CD14-positive monocyte (primary cell): ENCODE data around the gene PI4K2B. TPM values are rescaled to one million over a fixed set of nuclear protein-coding genes. Genes with fewer than 3 reads are reported as not detected.

Experiments
- DNase-seq, 3 donors: peaks; one replicate each; pipeline ENCODE4 v3.0.0-alpha.2; 2011 to 2022
- H2AFZ ChIP-seq: 2 replicates; pipeline ENCODE4 v1.6.0; 2012; ENCODE audit warnings: mild to moderate bottlenecking, low read depth, low read length, inconsistent platforms; ENCODE audit not compliant: insufficient read depth, poor library complexity, severe bottlenecking
- H3K27ac ChIP-seq, 2 donors: 1 replicate in 1 of 2; 2 replicates in 1 of 2; pipeline ENCODE4 v1.5.1; 2012 to 2013; ENCODE audit warnings: low read length in 2 of 2, control low read depth in 1 of 2, inconsistent platforms in 1 of 2, low read depth in 1 of 2, mild to moderate bottlenecking in 1 of 2
- H3K27me3 ChIP-seq, 2 donors: one replicate each; pipeline versions ENCODE4 v1.6.0 to v1.6.1; 2011 to 2013; ENCODE audit warnings: low read length in 2 of 2; ENCODE audit not compliant: control insufficient read depth in 2 of 2, insufficient read depth in 2 of 2
- H3K36me3 ChIP-seq, 2 donors: replicated peaks in 1 of 2; 1 replicate in 1 of 2; 2 replicates in 1 of 2; pipeline versions ENCODE4 v1.5.1 to v1.6.1; 2012 to 2013; ENCODE audit warnings: low read length in 2 of 2, control low read depth in 1 of 2, inconsistent platforms in 1 of 2, mild to moderate bottlenecking in 1 of 2; ENCODE audit not compliant: insufficient read depth in 2 of 2, control insufficient read depth in 1 of 2
- H3K4me1 ChIP-seq, 2 donors: 1 replicate in 1 of 2; 2 replicates in 1 of 2; pipeline versions ENCODE4 v1.5.1 to v1.6.1; 2012 to 2013; ENCODE audit warnings: low read length in 2 of 2, control low read depth in 1 of 2, inconsistent platforms in 1 of 2, mild to moderate bottlenecking in 1 of 2, moderate library complexity in 1 of 2; ENCODE audit not compliant: insufficient read depth in 2 of 2, control insufficient read depth in 1 of 2
- H3K4me2 ChIP-seq: replicated peaks from 2 replicates; pipeline ENCODE3; 2012; ENCODE audit warnings: low read length, moderate library complexity, mild to moderate bottlenecking; ENCODE audit not compliant: poor library complexity, severe bottlenecking; ENCODE audit errors: extremely low read depth
- H3K4me3 ChIP-seq, 3 experiments: fragments of 200-600 bp in 1 of 3; sonication (generic) in 1 of 3; replicated peaks in 1 of 3; 1 replicate in 2 of 3; 2 replicates in 1 of 3; pipeline ENCODE4 v1.5.1; 2011 to 2013; ENCODE audit warnings: low read length in 3 of 3, mild to moderate bottlenecking in 3 of 3, control low read depth in 2 of 3, low read depth in 2 of 3, inconsistent platforms in 1 of 3, moderate library complexity in 1 of 3
- H3K79me2 ChIP-seq: 2 replicates; pipeline ENCODE4 v1.6.0; 2012; ENCODE audit warnings: mild to moderate bottlenecking, control low read depth, inconsistent platforms, low read length, moderate library complexity; ENCODE audit not compliant: insufficient read depth
- H3K9ac ChIP-seq: 2 replicates; pipeline ENCODE4 v1.6.0; 2017; ENCODE audit warnings: low read length, mild to moderate bottlenecking; ENCODE audit not compliant: insufficient read depth, poor library complexity, severe bottlenecking
- H3K9me3 ChIP-seq, 2 donors: replicated peaks in 1 of 2; 1 replicate in 1 of 2; 2 replicates in 1 of 2; pipeline versions ENCODE4 v1.5.1 to v1.6.1; 2012 to 2013; ENCODE audit warnings: low read length in 2 of 2, control low read depth in 1 of 2; ENCODE audit not compliant: control insufficient read depth in 1 of 2, insufficient read depth in 1 of 2
- H4K20me1 ChIP-seq: 2 replicates; pipeline ENCODE4 v1.6.0; 2012; ENCODE audit warnings: mild to moderate bottlenecking, low read length, control low read depth, moderate library complexity; ENCODE audit not compliant: insufficient read depth
- H3K27ac Mint-ChIP-seq, 7 donors: one replicate each; pipeline ENCODE4 v1.8.0; 2020; ENCODE audit warnings: mild to moderate bottlenecking in 7 of 7, mixed read lengths in 7 of 7, moderate library complexity in 6 of 7, inconsistent platforms in 2 of 7
- H3K27me3 Mint-ChIP-seq, 3 donors: one replicate each; pipeline ENCODE4 v1.8.0; 2021 to 2022; ENCODE audit warnings: low read depth in 3 of 3, mild to moderate bottlenecking in 3 of 3, mixed read lengths in 3 of 3, moderate library complexity in 3 of 3, inconsistent platforms in 1 of 3
- H3K36me3 Mint-ChIP-seq, 2 donors: one replicate each; pipeline ENCODE4 v1.8.0; 2020; ENCODE audit warnings: mixed read lengths in 2 of 2, inconsistent platforms in 1 of 2, mild to moderate bottlenecking in 1 of 2
- H3K4me1 Mint-ChIP-seq: one replicate; pipeline ENCODE4 v1.8.0; 2020; ENCODE audit warnings: mild to moderate bottlenecking, mixed read lengths
- H3K4me3 Mint-ChIP-seq, 2 donors: one replicate each; pipeline ENCODE4 v1.8.0; 2020; ENCODE audit warnings: mild to moderate bottlenecking in 2 of 2, mixed read lengths in 2 of 2, moderate library complexity in 1 of 2
- H3K9me3 Mint-ChIP-seq, 7 donors: one replicate each; pipeline ENCODE4 v1.8.0; 2020 to 2022; ENCODE audit warnings: mixed read lengths in 7 of 7, mild to moderate bottlenecking in 6 of 7, moderate library complexity in 6 of 7, inconsistent platforms in 2 of 7
- CTCF ChIP-seq: fragments of 200-600 bp; IDR thresholded peaks from one replicate; pipeline ENCODE4 v1.8.0; 2022; ENCODE audit warnings: antibody characterized with exemption, mild to moderate bottlenecking
- WGBS: methylation state at CpG from one replicate; pipeline ENCODE4 v1.1.5; 2013; ENCODE audit warnings: missing lambda C conversion rate; ENCODE audit not compliant: insufficient coverage; 5-methylcytosine and 5-hydroxymethylcytosine counted together
- intact Hi-C, 2 donors: fragments of 100-400 bp; cut with micrococcal nuclease; formaldehyde crosslinking; loops; one replicate each; pipeline versions ENCODE4 v1.15.0 to v1.15.1; 2023
- polyA minus RNA-seq: library from RNA; depleted of rRNA, polyadenylated mRNA; stranded (reverse); fragments of >200 nt; gene quantifications from 2 replicates; pipeline ENCODE4 v1.2.3, GENCODE V29; 2012
- polyA plus RNA-seq, 3 donors: library from polyadenylated mRNA; depleted of rRNA in 1 of 3; unstranded in 2 of 3; stranded (reverse) in 1 of 3; fragments of 300-500 nt in 2 of 3; fragments of >200 nt in 1 of 3; fragmentation: Illumina TruSeq in 2 of 3; gene quantifications; 1 replicate in 2 of 3; 2 replicates in 1 of 3; pipeline ENCODE4 v1.2.3, GENCODE V29; 2012 to 2021
- total RNA-seq, 12 experiments: library from RNA in 1 of 12; stranded (reverse) in 1 of 12; fragments of 120-200 nt in 1 of 12; gene quantifications; one replicate each; pipeline ENCODE4 v1.2.4 and lab custom pipeline; 2013 to 2026; ENCODE audit warnings: mixed read lengths in 6 of 12, inconsistent platforms in 1 of 12

PI4K2B gene
- total RNA-seq (2013): 10.2 TPM
- 1 to 10 TPM; 3.0 to 8.5 (median 7.4) TPM for polyA plus RNA-seq
- 6.2 and 8.5 TPM in 2 replicates for polyA minus RNA-seq
- 17.6 to 92.8 (median 27.2) reads per million in 11 experiments for total RNA-seq (lab: John Stamatoyannopoulos, UW)

DNA sequence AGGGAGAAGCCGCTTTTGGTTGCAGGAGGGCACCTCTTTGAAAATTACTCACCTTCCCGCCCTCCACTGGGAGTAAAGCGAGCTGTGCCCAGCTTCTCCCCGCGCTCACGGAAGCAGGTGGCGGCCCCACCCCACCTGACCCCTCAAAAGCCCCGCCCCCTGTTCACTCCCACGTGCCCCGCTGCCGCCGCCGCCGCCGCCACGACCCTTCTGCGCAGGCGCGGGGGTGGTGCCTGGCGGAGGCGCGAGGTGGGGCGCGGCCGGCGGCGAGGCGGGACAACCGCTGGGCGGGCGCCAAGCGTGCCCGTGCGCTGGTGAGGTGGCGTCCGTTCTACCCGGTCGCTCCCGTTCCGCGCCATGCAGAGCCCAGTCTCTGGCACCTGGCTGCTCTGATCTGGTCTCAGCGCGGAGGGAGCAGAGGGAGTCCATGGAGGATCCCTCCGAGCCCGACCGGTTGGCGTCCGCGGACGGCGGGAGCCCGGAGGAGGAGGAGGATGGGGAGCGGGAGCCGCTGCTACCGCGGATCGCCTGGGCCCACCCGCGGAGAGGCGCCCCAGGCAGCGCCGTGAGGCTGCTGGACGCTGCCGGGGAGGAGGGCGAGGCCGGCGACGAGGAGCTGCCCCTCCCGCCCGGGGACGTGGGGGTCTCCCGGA is at the start of gene PI4K2B:
TSS of gene PI4K2B (plus strand) at position 297 of the 653 bp plus-strand sequence. CDS start at position 428, 131 bp downstream.
- intact Hi-C loops: loop anchor here in 1 of 2 donors (5.0 kb wide), 3 partner anchors 62 to 652 kb away; partner anchors contain the start of genes DHX15 and ZCCHC4
- H2AFZ ChIP-seq: peak within 1 kb of the TSS; percentile 89
- WGBS: 0% methylated on average over 64 of the region's 72 CpGs

More for the DNA sequence above, at the start of gene PI4K2B:
- Histone ChIP-seq H3K27ac (peak within 1 kb of the TSS; percentile 75 to 92), H3K9me3 (peaks cover 5 to 33% of the 10 kb centered on the region in 2 donors), H4K20me1 (no peaks in the 10 kb centered on the region), H3K4me2 (peak within 1 kb of the TSS; percentile 95), H3K4me1 (peaks cover 18 to 29% of the 10 kb centered on the region in 2 donors), H3K27me3 (no peaks in the 10 kb centered on the region), H3K9ac (peak within 1 kb of the TSS; percentile 92), H3K79me2 (peaks cover 38% of the 10 kb centered on the region), H3K4me3 (peak within 1 kb of the TSS; percentile 82 to 99 (median 84)), H3K36me3 (no peaks in the 10 kb centered on the region)
- no peak for TF ChIP-seq CTCF
- Mint-ChIP-seq H3K4me3 (peak within 1 kb of the TSS; percentile 87 to 95), H3K36me3 (peaks cover 4 to 17% of the 10 kb centered on the region in 2 donors), H3K9me3 (peaks cover 22 to 42% (median 38%) of the 10 kb centered on the region in 7 donors), H3K27ac (peak within 1 kb of the TSS; percentile 91 to 97 (median 93)), H3K4me1 (peaks cover 27% of the 10 kb centered on the region), H3K27me3 (peaks cover 0 to 5% (median 2%) of the 10 kb centered on the region in 3 donors)
- DNase-seq: peak; percentile 73 to 87 (median 82)
